HG03575 (cell line): ENCODE measurements around the gene SYK.
"Not testable (repeated sequence)": the region's sequence is repeated elsewhere in the genome, so short reads cannot be mapped to it uniquely, and the experiment has no call there.

ENCODE experiments used
- ATAC-seq: cut with Tn5 transposase; IDR thresholded peaks from one replicate; pipeline ENCODE4 v1.9.1; 2021; ENCODE audit not compliant: unreplicated experiment, insufficient number of reproducible peaks, low FRiP score; ENCODE audit errors: extremely low read depth

The SYK gene

DNA sequence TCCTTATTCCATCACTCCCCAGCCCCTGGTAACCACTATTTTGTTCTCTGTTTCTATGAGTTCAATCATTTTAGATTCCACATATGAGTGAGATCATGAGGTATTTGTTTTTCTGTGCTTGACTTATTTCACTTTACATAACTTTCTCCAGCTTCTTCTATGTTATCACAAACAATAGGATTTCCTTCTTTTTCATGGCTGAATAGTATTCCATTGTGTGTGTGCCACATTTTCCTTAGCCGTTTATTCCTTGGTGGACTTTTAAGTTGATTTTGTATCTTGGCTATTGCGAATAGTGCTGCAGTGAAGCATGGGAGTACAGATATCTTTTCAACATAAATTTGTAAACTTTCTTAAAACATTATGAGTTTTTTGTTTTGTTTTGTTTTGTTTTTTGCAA, 15.1 kb downstream of the SYK start:
- no peak for ATAC-seq

DNA sequence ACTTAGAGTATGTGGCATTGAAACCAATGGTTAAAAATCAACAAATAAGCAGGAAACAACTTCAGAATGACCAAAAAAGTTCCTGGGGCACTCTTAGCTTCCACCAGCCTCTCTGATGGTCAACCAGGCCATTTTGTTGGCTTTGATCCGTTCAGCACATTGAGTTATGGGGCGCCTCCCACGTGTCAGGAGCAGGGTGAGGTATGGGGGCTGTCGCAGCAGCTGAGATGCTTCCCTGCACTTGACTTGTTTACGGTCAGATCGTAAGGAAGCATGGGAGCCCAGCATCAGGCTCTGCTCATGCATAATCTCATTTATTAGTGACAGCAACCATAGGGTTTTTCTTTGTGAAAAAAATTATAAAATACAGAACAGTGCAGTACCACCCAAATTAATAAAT, 16.7 kb downstream of the SYK start:
- ATAC-seq, result no peak

DNA sequence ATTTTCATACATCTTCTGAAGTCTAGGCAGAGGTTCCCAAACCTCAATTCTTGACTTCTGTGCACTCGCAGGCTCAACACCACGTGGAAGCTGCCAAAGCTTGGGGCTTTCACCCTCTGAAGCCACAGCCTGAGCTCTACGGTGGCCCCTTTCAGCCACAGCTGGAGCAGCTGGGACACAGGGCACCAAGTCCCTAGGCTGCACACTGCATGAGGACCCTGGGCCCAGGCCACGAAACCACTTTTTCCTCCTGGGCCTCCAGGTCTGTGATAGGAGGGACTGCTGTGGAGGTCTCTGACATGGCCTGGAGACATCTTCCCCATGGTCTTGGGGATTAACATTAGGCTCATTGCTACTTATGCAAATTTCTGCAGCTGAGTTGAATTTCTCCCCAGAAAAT, 18.8 kb downstream of the SYK start:
- not testable (repeated sequence) for ATAC-seq

DNA sequence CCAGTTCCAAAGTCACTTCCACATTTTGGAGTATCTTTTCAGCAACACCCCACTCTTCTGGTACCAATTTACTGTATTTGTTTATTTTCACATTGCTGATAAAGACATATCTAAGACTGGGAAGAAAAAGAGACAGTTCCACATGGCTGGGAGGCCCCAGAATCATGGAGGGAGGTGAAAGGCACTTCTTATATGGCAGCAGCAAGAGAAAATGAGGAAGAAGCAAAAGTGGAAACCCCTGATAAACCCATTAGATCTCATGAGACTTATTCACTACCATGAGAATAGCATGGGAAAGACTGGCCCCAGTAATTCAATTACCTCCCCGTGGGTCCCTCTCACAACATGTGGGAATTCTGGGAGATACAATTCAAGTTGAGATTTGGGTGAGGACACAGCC, 19.6 kb downstream of the SYK start:
- not testable (repeated sequence) for ATAC-seq

DNA sequence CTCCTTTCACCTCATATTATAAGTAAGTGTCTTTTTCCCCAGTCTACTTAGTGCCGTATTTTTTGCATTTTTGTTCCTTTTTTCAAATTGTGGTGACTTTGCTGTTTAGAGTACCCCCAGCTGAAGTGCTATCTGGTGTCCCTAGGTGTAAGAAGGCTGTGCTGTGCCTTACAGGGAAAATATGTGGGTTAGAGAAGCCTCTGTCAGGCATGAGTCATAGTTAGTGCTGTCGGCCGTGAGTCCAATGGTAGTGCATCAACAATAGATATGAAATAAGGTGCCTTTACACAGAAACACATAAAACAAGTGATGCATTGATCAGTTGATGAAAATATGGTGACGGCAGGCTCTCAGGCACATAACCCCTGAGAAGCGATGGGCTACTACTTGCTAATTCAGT, 20.1 kb downstream of the SYK start:
- ATAC-seq, result no peak

DNA sequence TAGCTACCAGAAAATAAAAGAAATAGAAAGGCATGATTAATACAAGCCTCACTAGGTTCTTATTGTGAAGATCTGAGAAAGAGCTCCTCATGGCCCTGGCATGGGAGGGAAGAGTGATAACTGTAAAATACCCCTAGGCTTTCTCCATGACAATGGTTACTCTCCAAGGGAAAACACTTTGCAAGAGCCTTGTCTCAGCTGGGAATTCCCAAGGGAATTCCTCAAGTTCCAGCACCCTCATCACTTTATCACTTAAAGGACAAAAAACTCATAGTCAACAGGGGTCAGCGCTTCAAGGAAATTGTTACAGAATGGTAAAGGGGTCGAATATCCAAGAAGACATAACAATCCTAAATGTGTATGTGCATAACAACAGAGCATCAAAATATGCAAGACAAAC, 21.2 kb downstream of the SYK start:
- ATAC-seq, result no peak

DNA sequence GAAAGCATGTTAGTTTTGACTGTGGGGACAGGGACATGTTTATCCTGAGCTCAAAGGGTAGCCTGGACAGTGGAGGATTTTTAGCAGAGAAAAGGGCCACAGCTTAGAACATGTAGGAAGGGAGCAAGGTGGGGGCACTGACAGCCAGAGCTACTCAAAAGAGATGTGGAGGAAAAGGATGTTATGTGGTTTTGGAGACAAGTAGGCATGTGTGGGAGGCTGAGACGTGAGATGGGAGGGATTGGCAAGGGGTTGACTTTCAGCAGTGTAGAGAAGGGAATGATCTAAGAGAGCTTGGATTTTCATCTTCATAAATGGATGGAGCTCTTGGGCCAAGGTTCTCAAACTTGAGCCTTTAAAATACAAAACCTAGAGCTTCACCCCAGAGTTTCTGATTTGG, 24.0 kb downstream of the SYK start:
- no peak for ATAC-seq

DNA sequence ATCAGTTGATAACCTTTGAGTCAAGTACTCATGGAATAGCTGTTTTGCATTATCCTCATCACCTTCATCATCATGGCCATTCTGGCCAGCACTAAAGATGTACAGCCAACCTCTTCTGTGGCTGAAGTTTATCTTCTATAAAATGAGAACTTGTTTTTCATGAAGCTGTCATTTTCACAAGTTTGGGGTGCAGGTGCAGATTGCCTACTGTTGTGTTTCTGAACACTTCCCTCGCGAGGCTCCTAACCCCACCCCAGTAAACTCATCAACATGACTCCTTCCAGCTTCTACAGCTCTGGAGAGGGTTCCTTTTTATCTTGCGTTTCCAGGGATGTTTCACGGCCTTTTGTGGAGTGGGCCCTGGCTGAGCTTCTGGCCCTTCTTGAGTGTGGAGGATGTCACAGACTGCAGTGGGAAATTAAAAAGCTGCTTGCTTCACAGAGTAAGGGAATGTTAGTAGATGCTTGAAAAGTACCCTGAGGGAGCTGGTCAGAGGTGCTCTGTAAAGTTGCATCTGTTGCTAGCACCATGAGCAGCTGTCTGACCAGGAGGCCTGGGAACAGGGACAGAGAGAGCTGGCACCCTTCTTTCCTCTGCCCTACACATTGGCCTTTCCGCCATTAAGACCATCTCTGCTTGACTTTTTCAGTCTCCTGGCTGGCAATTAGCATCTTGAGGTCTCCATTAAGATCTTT, 24.9 kb downstream of the SYK start:
- no peak for ATAC-seq

DNA sequence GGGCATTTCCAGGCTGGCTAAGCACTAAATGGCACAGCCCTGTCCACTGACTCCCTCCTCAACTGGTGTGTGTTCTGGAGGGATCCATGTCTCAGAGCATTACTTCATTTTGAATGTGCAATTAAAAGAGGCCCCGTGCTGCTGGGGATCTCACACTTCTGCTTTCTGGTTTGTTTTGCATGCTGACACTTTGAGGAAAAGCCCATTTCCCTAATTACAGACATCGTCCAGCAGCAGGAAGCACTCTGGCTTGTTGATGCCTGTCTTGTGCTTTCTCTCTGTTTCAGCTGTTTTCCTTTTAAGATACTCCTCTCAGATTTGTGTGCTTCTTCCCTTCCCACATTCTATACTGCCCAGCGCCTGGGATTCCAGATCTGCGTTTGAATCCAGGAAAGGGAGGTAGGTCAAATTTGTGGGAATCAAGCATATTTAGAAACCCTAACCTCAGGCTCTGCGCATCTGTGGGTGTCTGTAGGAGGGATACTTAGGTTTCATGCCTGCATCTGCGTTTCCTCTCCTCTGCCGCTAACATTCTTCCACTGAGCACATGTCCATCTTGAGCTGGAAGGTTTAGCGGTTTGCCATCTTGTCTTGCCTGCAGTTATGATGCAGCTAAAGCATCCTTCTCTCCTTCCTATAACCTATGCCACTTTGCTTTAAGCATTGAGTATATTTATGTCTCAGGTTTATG, 25.7 kb downstream of the SYK start:
- no peak for ATAC-seq

DNA sequence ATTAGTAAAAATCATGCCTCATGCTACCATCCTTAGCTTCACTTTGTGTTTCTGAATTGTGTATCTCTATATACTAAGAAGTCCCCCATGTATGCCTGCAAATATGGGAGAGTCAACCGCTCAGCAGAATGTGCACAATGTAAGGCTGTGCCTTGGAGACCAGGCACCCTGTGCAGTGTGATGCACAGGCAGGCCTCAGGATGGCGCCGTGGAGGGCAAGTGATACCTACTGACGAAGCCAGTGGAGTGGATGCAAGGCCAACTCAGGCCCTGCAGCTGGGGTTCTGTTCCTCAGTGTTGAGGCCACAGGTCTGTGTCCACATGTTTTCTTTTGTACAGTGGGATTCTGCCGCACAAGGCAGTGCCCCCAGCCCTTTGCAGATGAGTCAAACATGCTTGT, 28.4 kb downstream of the SYK start:
- ATAC-seq, result no peak

DNA sequence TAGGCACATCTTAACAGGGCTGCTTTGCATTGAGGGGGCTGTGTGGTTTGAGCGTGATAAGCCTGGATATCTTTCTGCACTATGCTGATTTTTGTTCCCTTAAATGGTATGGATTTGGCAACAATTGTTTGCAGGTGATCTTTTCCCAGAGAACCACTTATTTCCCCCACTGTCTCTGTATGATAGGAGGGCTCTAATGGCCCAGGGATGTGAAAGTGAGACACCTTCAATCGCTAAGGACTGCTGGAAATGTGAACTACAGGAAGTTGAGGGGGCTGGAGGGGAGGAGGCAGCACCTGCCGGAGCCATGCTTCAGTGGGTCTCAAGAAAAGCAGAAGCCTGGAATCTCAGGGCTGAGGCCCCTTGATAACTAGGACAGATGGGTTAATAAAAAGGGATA, 29.4 kb downstream of the SYK start:
- no peak for ATAC-seq

DNA sequence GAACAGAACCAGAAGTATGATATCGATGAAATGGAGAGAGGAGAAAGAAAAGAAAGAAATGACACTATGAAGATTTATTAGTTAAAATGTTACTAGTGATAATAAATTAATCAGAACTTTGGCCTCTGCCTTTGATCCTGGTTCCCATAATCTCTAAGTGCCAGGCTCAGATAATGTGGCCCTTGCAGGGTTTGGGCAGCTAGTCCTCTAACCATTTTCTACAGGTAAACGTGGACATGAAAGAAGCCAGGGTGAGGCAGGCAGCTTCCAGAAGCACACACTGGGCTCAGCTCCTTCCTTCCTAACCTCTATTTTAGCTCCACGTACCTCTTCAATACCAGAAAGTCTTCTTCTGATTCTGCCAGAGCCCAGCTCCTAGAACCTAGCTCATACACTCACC, 30.6 kb downstream of the SYK start:
- no peak for ATAC-seq

DNA sequence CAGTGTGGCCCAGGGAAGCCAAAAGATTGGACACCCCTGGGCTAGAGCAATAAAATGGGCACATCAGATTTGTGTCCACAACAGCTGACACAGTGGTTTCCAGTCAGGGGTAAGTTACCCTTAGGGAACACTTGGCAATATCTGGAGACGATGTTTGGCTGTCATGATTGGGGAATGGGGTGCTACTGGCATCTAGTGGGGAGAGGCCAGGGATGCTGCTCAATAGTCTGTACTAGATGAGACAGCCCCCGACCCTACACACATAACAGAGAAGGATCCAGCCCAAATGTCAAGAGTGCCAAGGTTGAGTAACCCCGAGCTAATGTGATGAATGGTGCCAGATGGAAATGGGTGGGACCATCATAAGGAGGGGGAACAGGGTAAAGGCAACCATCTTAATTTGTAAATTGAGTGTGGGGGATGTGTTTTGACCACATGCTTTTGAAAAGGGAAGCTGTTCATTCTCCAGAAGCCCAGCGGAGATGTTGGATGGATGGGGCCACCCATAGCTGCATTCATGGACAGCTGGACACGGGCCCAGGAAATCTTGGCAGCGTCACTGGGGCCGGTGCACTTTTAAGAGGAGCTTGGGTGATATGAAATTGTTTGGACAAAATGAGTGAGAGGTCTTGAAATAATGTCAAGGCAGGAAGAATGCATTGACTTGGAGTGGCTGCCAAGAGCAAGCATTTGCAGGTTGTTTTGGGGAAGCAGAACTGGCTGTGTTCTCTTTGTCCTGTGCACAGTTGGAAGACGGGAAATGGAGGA, 33.4 kb downstream of the SYK start:
- no peak for ATAC-seq

DNA sequence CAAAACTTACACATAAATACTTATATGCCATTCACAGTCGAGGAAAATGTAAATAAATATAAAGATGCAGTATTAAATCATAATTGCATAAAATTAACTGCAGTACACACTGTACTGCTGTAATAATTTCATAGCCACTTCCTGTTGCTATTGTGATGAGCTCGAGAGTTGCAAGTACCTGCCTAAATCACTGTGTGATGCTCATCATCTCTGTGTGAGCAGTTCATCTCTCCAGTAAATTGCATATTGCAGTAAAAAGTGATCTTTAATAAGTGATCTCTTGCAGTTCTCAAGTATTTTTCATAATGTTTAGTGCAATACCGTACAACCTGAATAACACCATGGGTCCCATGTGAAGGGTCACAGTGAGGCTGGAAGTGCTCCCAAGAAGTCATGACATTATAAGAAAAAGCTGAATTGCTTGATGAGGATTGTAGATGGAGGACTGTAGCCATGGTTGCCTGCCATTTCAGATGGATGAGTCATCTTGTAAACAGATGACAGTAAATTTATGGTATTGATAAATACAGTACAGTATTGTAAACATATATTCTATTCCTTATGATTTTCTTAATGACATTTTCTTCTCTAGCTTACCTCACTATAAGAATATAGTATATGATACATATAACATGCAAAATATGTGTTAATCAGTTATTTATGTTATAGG, 34.9 kb downstream of the SYK start:
- ATAC-seq, result no peak

DNA sequence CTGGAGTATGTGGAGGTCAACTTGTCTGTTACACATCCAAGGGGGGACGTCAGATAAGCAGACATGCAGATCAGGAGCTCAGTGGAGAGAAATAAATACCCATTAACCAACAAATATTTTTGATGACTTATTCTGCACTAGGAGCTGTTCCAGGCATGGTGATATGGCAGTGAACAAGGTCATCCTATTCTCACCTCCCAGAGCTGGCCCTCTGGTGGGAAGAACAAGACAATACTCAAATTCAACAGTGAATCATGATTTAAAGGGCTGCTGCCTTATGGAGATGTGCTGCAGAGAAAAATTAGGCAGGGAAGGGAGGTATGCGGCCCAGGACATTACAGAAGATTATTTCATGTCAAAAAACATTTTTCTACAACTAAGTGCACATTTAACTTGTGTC, 36.5 kb downstream of the SYK start:
- no peak for ATAC-seq

DNA sequence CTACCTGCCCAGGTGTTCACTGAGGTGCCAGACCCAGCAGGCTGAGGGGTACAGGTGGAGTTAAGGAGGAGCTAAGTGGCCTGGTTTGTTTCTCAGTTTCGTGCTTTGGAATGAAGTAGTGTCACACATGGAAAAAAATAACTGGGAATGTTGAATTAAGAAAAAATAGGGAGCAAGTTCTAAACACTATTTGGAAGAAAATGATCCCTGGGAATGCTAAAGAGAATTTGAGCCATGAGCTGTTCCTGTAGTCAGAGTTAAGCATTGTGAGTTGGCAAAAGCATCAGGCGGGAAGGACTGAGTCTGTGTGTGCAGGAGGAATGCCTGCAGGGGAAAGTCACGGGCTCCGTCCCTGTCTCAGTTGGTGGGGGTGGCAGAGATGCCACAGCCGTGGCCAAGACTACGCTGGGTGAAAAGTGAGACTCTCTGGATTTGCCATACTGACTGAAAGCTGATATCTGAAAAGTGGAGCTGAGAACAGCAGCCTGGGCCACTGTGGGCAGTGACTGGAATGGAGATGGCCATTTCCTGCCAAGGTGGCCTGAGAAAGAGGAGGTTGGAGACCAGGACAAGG, 37.0 kb downstream of the SYK start:
- ATAC-seq, result no peak

DNA sequence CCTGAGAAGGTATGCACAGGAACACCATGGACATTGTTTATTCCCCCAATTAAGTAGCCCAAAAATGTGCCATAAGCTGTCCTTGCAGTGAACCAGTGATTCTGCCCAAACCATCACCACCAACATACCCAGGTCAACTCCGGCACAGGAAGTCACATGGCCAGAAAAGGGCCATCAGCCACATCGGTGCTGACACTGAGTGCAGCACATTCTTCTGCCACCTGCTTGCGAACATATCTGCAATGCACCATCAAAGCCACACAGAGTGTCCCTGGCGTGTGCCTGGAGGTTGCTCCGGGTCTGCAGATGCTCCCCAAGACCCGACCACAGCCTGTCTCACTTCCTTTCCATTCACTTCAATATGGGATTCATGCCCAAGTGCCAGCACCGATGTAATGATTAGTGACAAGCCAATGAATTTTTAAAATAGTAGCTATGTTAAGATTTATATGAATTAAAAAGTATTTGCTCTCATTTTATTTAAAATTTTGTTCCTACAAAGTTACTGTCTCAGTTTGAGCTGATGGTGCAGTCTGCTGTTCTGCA, 37.6 kb downstream of the SYK start:
- ATAC-seq, result no peak

DNA sequence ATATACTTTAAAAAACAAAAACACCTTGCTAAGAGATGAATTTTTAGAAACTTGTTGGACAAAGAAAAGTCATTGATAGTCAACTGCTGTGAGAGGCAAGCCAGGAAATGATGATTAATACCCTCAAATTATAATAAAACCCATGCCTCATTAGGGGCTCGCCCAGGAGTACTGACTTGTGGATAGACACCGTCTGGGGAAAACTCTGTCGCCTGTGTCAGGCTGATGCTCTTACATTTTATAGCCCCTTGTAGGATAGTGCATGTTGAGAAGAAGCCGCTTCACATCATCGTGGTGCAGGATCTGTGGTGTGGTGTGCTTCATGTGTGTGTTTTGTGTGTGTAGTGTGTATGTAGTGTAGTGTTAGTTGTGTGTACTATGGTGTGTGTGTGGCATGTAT, 39.1 kb downstream of the SYK start:
- ATAC-seq, result no peak

DNA sequence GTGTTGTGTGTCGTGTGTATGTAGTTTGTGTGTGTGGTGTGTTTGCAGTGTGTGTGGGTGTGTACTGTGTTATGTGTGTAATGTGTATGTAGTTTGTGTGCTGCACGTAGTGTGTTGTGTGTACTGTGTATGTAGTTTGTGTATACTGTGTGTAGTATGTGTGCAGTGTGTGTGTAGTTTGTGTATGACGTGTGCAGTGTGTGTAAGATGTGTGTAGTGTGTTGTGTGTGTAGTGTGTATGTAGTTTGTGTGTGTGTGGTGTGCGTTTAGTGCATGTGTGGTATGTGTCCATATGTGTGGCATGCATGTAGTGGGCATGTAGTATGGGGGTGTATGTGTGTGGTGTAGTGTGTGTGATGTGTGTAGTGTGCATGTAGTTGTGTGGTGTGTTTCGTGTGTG, 39.6 kb downstream of the SYK start:
- no peak for ATAC-seq
